ENCODE measurements around the gene GZMB. TPM values are rescaled to one million over a fixed set of nuclear protein-coding genes. Genes with fewer than 3 reads are reported as not detected.

Gene GZMB
- total and polyA plus RNA-seq, 2 of the 8 experiments (the other 6 are each of a cell fraction or from before 2014, with no cell fraction given) = not detected

DNA sequence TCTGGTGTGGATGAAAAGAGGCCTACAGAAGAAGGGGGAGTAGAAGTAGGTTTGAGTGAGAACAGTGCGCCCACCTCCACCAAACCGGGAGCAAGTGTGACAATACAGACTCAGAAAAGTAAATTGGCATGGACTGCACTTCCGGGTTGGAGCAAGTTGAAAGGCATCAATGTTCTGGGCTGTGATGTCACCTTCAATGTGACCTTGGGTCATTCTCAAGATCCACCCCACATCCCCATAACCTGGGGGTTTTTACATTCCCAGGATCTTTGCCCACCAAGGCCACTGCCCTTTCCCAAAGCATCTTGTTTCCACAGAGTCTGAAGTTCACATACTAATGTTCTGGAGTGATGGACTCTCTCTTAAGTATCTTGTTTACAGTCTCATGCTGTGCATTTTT lies 5.3 kb upstream of the GZMB start:
- Histone ChIP-seq H4K5ac (ENCODE audit: insufficient read length, low read depth, low read length) (no peak overlapping the region), H3K79me2 (ENCODE audit: control insufficient read depth in 1 of 2, insufficient read depth in 2 of 2, low read length in 2 of 2) (no peaks in the 10 kb centered on the region), H3K56ac (replicated peaks; ENCODE audit: insufficient read length, low read depth, low read length) (no peak overlapping the region), H2BK120ac (replicated peaks; ENCODE audit: low read depth, low read length) (no peak overlapping the region), H3K4me2 (ENCODE audit: insufficient read depth in 1 of 2, low read depth in 2 of 2, low read length in 2 of 2) (no peak overlapping the region), H3K4me1 (replicated peaks in 1 of 4; ENCODE audit: control insufficient read depth in 3 of 4, insufficient read depth in 4 of 4, low read length in 3 of 4) (no peaks in the 10 kb centered on the region), H3K23me2 (ENCODE audit: low read depth, low read length) (0 out of 2 replicates have a peak, but pooled peaks cover 2% of the 10 kb centered on the region), H3K79me1 (ENCODE audit: low read depth, low read length) (no peaks in the 10 kb centered on the region), H3K9ac (replicated peaks in 1 of 4; ENCODE audit: extremely low read depth in 1 of 4, low read depth in 3 of 4, low read length in 3 of 4) (no peak overlapping the region), H3K36me3 (ENCODE audit: control insufficient read depth in 2 of 4, insufficient read depth in 4 of 4, low read length in 3 of 4) (no peaks in the 10 kb centered on the region), H2BK12ac (ENCODE audit: low read depth, low read length) (no peak overlapping the region), H3K23ac (ENCODE audit: insufficient read length) (no peak overlapping the region), H3K4me3 (ENCODE audit: extremely low read depth in 1 of 4, insufficient read depth in 2 of 4, low read depth in 3 of 4, low read length in 4 of 4) (no peak overlapping the region), H2BK15ac (ENCODE audit: low read length) (no peak overlapping the region), H4K91ac (replicated peaks; ENCODE audit: insufficient read length, low read length) (no peak overlapping the region), H2BK5ac (ENCODE audit: low read depth, low read length) (no peak overlapping the region), H3K18ac (ENCODE audit: extremely low read depth, low read length) (no peak overlapping the region), H4K20me1 (replicated peaks in 1 of 2; ENCODE audit: control insufficient read depth in 1 of 2, insufficient read depth in 2 of 2, low read length in 2 of 2) (no peaks in the 10 kb centered on the region), H3K14ac (ENCODE audit: insufficient read length) (no peak overlapping the region), H3K9me3 (ENCODE audit: insufficient read depth in 2 of 2, low read depth in 1 of 2, low read length in 1 of 2) (peaks cover 15 to 33% of the 10 kb centered on the region in 2 experiments; a peak in 3 of 4 replicates), H3K27me3 (replicated peaks in 1 of 4; ENCODE audit: control insufficient read depth in 3 of 4, extremely low read depth in 1 of 4, insufficient read depth in 3 of 4, low read length in 3 of 4) (no peaks in the 10 kb centered on the region), H2BK20ac (ENCODE audit: low read length) (no peak overlapping the region), H2AFZ (ENCODE audit: low read length) (no peak overlapping the region), H3K4ac (replicated peaks; ENCODE audit: insufficient read length, low read depth, low read length) (no peak overlapping the region), H2AK5ac (ENCODE audit: low read depth, low read length) (no peak overlapping the region), H4K8ac (ENCODE audit: extremely low read depth, insufficient read depth, low read length) (no peak overlapping the region), H3K27ac (ENCODE audit: low read depth, low read length) (no peak overlapping the region)
- no peak for DNase-seq (ENCODE audit: low read depth in 1 of 2, low spot score in 2 of 2)
- CTCF ChIA-PET (ENCODE audit: partially characterized antibody) = no interaction called here
- FAIRE-seq = no peak
- 75% methylated on average over 3 of the region's 3 CpGs; no CpG with 5 or more reads in 1 of the 2 experiments for WGBS, 2 experiments (ENCODE audit: extremely low coverage in 1 of 2, insufficient coverage in 1 of 2, insufficient read length in 1 of 2, insufficient replicate concordance in 2 of 2, low coverage in 1 of 2, low lambda C conversion rate in 2 of 2, missing lambda C conversion rate in 1 of 2)
- POLR2A ChIA-PET (ENCODE audit: partially characterized antibody) = no interaction called here
- TF ChIP-seq SP4 (IDR thresholded peaks at IDR 0.05; ENCODE audit: low read length) = no peak
- TF ChIP-seq BRCA1 (IDR thresholded peaks at IDR 0.05; ENCODE audit: low read depth, low read length) = no peak
- no peak for TF ChIP-seq SP1 (IDR thresholded peaks at IDR 0.05; ENCODE audit: low read depth, low read length)
- no peak for TF ChIP-seq CEBPB (IDR thresholded peaks at IDR 0.05; ENCODE audit: low read depth, low read length)
- TF ChIP-seq RBBP5 (IDR thresholded peaks at IDR 0.05; ENCODE audit: borderline replicate concordance, low read depth, low read length) = no peak
- TF ChIP-seq, protein P1, sequence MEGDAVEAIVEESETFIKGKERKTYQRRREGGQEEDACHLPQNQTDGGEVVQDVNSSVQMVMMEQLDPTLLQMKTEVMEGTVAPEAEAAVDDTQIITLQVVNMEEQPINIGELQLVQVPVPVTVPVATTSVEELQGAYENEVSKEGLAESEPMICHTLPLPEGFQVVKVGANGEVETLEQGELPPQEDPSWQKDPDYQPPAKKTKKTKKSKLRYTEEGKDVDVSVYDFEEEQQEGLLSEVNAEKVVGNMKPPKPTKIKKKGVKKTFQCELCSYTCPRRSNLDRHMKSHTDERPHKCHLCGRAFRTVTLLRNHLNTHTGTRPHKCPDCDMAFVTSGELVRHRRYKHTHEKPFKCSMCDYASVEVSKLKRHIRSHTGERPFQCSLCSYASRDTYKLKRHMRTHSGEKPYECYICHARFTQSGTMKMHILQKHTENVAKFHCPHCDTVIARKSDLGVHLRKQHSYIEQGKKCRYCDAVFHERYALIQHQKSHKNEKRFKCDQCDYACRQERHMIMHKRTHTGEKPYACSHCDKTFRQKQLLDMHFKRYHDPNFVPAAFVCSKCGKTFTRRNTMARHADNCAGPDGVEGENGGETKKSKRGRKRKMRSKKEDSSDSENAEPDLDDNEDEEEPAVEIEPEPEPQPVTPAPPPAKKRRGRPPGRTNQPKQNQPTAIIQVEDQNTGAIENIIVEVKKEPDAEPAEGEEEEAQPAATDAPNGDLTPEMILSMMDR (IDR thresholded peaks at IDR 0.05; ENCODE audit: control extremely low read depth in 1 of 3, insufficient read depth in 1 of 3, low read depth in 1 of 3, low read length in 3 of 3) = no peak
- no peak for TF ChIP-seq POU5F1 (IDR thresholded peaks at IDR 0.05; ENCODE audit: low read depth, low read length)
- no peak for TF ChIP-seq FOSL1 (IDR thresholded peaks at IDR 0.05; ENCODE audit: insufficient read depth, low read depth, low read length)
- no peak for TF ChIP-seq ASH2L (IDR thresholded peaks at IDR 0.05; ENCODE audit: low read length)
- no peak for TF ChIP-seq JUN (IDR thresholded peaks at IDR 0.05; ENCODE audit: low read depth, low read length)
- no peak for TF ChIP-seq CBX5 (IDR thresholded peaks at IDR 0.05; ENCODE audit: low read depth, low read length)
- TF ChIP-seq KDM5A (IDR thresholded peaks at IDR 0.05; ENCODE audit: low read length) = no peak
- no peak for TF ChIP-seq POLR2A (IDR thresholded peaks at IDR 0.05; ENCODE audit: control extremely low read depth in 1 of 2, low read depth in 2 of 2, low read length in 2 of 2)
- TF ChIP-seq HDAC6 (IDR thresholded peaks at IDR 0.05; ENCODE audit: low read depth, low read length) = no peak

All from H1 (cell line).